ENCODE data around the gene ADO. TPM values are rescaled to one million over a fixed set of nuclear protein-coding genes. Genes with fewer than 3 reads are reported as not detected.

ADO gene
- total and polyA plus RNA-seq, 2 of the 13 experiments (the other 11 are each of a cell fraction or from before 2014, with no cell fraction given) = 8.9 to 15.9 TPM

- TF ChIP-seq THRA (CRISPR knock-in tag; IDR thresholded peaks at IDR 0.05; ENCODE audit: borderline replicate concordance) (peak; percentile 71; the same call in 1 of the 2 replicates), SMYD3 (CRISPR knock-in tag; IDR thresholded peaks at IDR 0.05) (no peak), ZFY (CRISPR knock-in tag; IDR thresholded peaks at IDR 0.05) (peak; percentile 78), TARDBP (CRISPR knock-in tag; IDR thresholded peaks at IDR 0.05) (0 out of 2 replicates have a peak, but pooled peaks have one; percentile 20), ZNF121 (CRISPR knock-in tag; IDR thresholded peaks at IDR 0.05) (peak; percentile 96), TRIM24 (CRISPR knock-in tag; IDR thresholded peaks at IDR 0.05) (no peak), BCLAF1 (IDR thresholded peaks at IDR 0.05) (no peak), ZNF589 (CRISPR knock-in tag; conservative IDR thresholded peaks at IDR 0.05) (no peak), HNRNPK (IDR thresholded peaks at IDR 0.05; ENCODE audit: low read depth, low read length, poor library complexity, severe bottlenecking) (peak; percentile 46), FOXC1 (CRISPR knock-in tag; IDR thresholded peaks at IDR 0.05; ENCODE audit: borderline replicate concordance) (0 out of 2 replicates have a peak, but pooled peaks have one; percentile 52), CTCF (CRISPR knock-in tag; IDR thresholded peaks at IDR 0.05) (peak; percentile 88), YEATS2 (CRISPR knock-in tag; IDR thresholded peaks at IDR 0.05; ENCODE audit: borderline replicate concordance) (no peak), ZNF577 (CRISPR knock-in tag; IDR thresholded peaks at IDR 0.05; ENCODE audit: borderline replicate concordance, low read depth) (no peak), RXRB (CRISPR knock-in tag; IDR thresholded peaks at IDR 0.05; ENCODE audit: borderline replicate concordance) (peak; percentile 50; the same call in 1 of the 2 replicates), LCORL (IDR thresholded peaks at IDR 0.05) (no peak), LCORL (CRISPR knock-in tag; IDR thresholded peaks at IDR 0.05) (peak; percentile 64; the same call in 1 of the 2 replicates), YY1 (IDR thresholded peaks at IDR 0.05; ENCODE audit: insufficient read depth, insufficient replicate concordance, low read depth, low read length) (peak; percentile 44), ZNF605 (CRISPR knock-in tag; IDR thresholded peaks at IDR 0.05) (peak; percentile 33; the same call in 1 of the 2 replicates), ZNF564 (CRISPR knock-in tag; IDR thresholded peaks at IDR 0.05) (peak; percentile 44; the same call in 1 of the 2 replicates), ZNF800 (CRISPR knock-in tag; IDR thresholded peaks at IDR 0.05) (peak; percentile 99), NR2F6 (IDR thresholded peaks at IDR 0.05) (no peak), NR2F6 (CRISPR knock-in tag; IDR thresholded peaks at IDR 0.05) (no peak), NFATC3 (CRISPR knock-in tag; IDR thresholded peaks at IDR 0.05) (no peak)
These were observed 13.4 kb downstream of the ADO start (continued) for GRCh38 chr10:62817766-62818425.
